SK-N-MC (cell line): ENCODE measurements around the gene CEBPZ.

Experiments used
- EZH2 ChIP-seq: fragments of 200-600 bp; sonication (generic); IDR thresholded peaks from one replicate; pipeline ENCODE4 v1.6.1; 2017; ENCODE audit warnings: antibody characterized with exemption
- FOXP2 ChIP-seq: optimal IDR thresholded peaks from 2 replicates; pipeline ENCODE3; 2011; ENCODE audit warnings: mild to moderate bottlenecking, moderate library complexity; ENCODE audit not compliant: insufficient read depth; ENCODE audit errors: extremely low read length, control extremely low read depth
- POLR2AphosphoS5 ChIP-seq: IDR thresholded peaks from 2 replicates; pipeline ENCODE4 v1.6.1; 2012; ENCODE audit warnings: mild to moderate bottlenecking, low read depth, low read length, borderline replicate concordance

DNA sequence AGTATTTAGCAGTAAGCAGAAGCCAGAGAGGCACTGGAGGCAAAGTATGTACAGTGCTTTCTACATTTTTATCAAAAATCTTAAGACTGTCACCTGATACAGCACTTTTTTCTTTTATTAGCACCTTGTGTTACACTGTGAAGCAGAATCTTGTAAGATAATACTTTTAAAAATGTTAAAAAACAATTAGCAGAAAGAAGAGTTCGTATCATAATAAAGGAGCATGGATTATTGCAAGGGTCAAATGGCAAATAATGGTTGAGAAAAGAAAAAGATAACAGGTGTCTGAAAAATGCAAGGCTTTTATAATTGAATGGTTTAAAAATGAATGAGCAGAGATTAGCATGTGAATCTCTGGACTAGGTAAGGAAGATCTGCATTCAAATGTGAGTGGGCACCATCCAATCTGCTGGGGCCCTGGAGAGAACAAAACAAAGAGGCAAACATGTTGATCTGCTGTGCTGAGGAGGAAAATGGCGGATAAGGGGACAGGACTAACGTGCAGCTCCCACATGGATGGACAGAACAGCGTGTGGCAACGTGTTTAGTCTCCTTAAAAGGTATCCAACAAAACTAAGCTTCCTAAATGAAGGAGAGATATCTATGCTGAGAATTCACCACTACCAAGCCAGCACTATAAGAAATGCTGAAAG is 25.6 kb downstream of the CEBPZ start:
- no peak for TF ChIP-seq EZH2
- no peak for TF ChIP-seq POLR2AphosphoS5
- no peak for TF ChIP-seq FOXP2
